ENCODE results near the gene LASP1NB.
"Not testable (repeated sequence)": the region's sequence is repeated elsewhere in the genome, so short reads cannot be mapped to it uniquely, and the experiment has no call there.

The LASP1NB gene

DNA sequence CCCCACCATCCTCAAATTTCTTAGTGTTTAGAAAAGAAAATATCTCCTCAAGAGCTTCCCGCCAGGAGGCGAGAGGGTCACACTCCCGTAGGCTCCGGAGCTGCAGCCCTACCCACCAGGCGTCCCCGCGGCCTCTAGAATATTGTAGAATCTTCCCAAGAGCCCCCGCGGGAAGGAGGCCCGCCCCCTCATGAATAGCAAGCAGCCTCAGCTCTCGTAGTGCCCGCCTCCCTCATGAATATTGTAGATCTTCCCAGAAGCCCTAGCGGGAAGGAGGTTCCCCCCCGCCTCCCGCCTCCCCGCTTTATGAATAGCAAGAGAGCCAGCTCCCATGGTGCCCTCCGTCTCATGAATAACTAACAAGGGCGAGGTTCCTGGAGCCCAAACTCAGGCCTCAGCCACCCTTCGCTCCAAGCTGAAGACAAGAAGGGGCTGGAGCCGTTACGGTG, 41.9 kb downstream of the LASP1NB start, which contains the start of gene FBXO47:
Gene FBXO47 (minus strand): TSS at position 114 of the 449 bp plus-strand sequence. CDS start 4,378 bp downstream, outside the sequence.
- peak; percentile 94 for DNase-seq (ENCODE audit: low spot score)

DNA sequence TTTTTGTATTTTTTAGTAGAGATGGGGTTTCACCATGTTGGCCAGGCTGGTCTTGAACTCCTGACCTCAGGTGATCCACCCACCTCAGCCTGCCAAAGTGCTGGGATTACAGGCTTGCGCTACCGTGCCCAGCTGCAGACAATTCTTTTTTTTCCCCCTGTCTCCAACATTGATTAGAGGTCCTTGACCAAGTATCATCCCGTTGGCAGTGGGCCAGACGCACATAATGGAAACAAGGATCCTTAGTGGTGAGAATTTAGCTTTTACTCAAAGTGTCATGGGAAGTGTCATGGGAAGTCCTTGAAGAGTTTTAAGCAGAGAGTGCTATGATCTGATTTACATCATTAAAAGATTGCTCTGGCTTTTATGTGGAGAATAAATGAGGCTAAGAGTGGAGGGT, 43.9 kb downstream of the LASP1NB start:
- no peak for DNase-seq (ENCODE audit: low spot score)

DNA sequence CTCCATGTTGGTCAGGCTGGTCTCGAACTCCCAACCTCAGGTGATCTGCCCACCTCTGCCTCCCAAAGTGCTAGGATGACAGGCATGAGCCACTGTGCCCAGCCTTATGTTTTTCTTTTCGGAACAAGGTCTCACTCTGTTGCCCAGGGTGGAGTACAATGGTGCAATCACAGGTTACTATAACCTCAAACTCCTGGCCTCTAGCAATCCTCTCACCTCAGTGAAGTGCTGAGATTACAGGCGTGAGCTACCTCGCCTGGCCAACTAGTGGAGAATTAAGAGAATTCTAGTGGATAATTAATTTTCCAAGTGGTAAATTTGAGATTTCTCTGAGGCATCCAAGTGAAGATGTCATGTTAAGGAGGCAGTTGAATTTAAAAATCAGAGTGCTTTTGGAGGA, 44.7 kb downstream of the LASP1NB start:
- DNase-seq (ENCODE audit: low spot score): no peak

DNA sequence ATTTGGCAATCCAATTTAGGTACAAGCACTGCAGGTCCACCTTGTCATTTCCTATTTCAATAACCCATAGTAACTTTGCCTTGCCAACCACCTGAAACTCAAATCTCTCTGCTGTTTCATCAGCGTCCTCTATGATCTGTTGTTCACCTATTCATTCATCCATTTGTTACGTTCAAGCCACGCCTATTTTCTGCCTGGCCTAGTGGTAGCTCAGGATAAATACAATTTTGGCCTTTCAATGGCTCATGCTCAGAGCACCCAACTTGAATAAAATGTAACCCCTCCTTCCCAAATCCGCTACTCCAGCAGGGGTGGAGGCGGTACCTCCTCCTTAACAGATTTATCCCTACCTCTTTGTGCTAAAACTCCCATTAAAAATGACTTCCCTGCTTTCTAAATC, 45.4 kb downstream of the LASP1NB start:
- DNase-seq (ENCODE audit: low spot score): no peak

DNA sequence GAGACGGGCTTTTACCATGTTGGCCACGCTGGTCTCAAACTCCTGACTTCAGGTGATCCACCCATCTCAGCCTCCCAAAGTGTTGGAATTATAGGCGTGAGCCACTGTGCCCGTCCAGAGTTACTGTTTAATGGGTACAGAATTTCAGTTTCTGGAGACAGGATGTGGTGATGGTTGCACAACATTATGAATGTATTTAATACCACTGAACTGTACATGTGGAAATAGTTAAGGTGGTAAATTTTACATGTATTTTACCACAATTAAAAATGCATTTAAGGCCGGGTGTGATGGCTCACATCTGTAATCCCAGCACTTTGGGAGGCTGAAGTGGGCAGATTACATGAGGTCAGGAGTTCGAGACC, 50.8 kb downstream of the LASP1NB start:
- DNase-seq (ENCODE audit: low spot score): not testable (repeated sequence)

DNA sequence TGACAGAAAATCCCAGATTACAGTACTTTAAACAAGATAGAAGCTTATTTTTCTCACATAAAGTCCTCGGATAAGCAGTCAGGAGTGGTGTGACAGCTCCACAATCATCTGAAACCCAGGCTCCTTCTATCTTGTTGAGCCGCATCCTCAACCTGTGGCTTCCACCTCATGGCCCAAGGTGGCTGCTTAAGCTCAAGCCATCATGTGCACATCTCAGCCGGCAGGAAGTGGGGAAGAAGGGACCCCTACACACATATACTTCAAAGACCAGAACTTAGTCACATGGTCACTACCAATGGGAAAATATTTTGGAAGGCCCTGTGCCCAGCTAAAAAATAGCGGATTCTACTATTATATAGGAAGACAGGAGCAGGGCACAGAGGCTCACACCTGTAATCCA, 52.8 kb downstream of the LASP1NB start:
- no peak for DNase-seq (ENCODE audit: low spot score)
